HPDE6-E6E7 (cell line): Measurements from ENCODE around the gene ADD1.
"Not testable (repeated sequence)": the region's sequence is repeated elsewhere in the genome, so short reads cannot be mapped to it uniquely, and the experiment has no call there.

Experiments used
- DNase-seq: peaks from one replicate; pipeline ENCODE4 v3.0.0; 2011; ENCODE audit warnings: missing footprints; ENCODE audit errors: extremely low spot score

The ADD1 gene

DNA sequence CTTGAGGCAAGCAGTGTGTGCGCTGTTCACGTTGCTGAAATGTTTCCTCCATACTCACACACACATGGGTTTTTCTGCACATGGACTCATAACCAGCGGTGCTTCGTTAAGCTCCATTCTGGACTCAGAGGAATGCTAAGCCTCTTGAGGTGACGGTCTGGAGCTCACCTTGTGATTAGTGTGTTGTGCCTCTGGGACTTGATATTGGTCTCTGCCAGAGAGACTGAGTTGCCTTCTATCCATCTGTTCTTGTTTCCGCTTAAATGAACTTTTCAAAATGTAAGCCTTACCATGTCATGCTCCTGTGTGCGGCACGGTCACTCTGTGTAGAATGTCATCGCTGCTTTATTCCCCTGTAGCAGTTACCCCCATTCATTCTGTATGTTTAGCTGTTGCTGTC, 42.5 kb downstream of the ADD1 start:
- DNase-seq = no peak

DNA sequence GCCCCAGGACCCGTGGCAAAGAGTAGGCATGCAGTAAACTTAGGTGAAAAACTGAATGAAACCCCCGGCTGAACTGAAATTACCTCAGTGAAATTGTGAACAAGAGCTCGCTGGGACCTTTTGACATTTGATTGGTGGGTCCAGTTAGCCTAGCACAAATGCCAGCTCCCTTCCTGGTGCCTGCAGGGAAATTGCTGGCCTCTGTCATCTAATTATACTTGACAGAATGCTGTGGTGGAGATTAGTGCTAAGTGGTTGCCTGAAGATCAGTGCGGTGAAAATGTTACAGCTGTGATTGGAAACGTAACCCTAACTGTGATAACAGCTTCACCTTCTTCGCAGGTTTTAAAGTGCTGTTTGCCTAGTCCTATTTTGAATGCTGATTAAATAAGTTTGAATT, 43.0 kb downstream of the ADD1 start:
- no peak for DNase-seq

DNA sequence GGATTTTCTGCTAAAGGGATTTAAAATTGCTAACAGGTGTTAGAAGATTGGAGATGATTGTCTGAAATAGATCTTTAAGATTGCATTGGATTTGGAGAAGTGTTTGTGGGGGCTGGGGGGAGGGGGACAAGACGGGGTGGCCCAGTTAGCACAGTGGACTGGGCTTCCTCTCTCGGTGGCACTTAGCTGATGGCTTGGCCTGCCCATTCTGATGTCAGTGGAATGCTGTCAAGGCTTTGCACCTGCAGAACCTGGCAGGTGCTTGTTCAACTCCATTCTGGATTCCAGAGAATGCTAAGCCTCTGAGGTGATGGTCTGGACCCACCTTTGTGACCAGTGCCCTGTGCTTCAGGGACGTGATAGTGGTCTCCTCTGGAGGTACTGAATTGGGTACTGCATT, 43.7 kb downstream of the ADD1 start:
- no peak for DNase-seq

DNA sequence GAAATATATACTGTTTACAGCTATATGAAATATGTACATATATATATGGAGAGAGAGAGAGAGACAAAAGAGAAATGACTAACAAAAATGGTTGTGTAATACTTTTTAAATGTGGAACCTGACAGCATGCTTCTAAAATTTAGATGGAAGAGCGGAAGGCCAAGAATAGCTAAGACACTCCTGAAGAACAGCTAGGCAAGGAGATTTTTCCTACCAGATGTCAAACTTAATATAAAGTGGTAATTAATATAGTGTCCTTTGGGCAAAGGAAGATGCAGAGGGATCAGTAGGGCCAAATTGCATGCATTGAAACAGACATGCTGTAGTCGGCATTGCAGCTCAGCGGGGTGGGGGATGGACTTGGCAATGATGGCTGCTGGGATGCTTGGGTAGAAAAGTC, 45.2 kb downstream of the ADD1 start:
- DNase-seq = no peak

- DNase-seq = peak; percentile 14
These were observed 47.6 kb downstream of the ADD1 start for GRCh38 chr4:2891294-2891693.

- DNase-seq = no peak
These were observed 50.1 kb downstream of the ADD1 start for GRCh38 chr4:2893772-2894171.

DNA sequence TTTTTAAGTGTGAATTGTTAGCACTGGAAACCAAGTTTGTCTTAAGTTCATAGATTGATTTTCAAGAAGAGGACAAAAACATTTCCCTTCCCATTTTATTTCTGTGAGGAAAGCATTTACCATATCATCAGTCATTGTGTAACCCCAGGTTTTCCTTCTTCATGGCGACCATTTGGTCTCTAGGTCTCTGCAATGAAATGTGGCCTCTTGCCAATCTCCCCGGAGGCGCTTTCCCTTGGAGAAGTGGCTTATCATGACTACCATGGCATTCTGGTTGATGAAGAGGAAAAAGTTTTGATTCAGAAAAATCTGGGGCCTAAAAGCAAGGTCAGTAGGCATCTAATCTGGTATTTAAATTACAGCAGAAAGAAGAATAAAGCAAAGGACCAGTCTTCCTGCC, 54.4 kb downstream of the ADD1 start:
- no peak for DNase-seq

DNA sequence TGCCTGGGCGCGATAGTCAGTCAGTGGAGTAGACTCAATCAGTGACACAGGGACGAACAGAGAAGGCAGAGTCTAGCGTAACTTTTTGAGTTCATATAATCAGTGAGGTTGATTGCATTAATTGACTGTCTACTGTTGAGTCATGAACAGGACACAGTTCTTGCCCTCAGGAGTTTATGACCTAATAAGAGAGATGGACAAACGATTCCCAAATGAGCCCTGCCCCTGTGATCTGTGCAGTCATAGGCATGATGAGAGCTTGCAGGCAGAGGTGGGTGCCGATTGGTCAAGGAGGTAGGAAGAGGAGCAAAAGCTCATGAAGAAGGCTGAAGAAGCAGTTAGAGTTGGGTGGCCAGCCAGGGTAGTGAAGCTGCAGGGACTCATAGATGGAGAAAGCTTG, 57.1 kb downstream of the ADD1 start:
- DNase-seq = no peak

GRCh38 chr4:2901186-2901585, 57.5 kb downstream of the ADD1 start:
- DNase-seq = no peak

GRCh38 chr4:2902126-2902525, 58.5 kb downstream of the ADD1 start:
- no peak for DNase-seq

DNA sequence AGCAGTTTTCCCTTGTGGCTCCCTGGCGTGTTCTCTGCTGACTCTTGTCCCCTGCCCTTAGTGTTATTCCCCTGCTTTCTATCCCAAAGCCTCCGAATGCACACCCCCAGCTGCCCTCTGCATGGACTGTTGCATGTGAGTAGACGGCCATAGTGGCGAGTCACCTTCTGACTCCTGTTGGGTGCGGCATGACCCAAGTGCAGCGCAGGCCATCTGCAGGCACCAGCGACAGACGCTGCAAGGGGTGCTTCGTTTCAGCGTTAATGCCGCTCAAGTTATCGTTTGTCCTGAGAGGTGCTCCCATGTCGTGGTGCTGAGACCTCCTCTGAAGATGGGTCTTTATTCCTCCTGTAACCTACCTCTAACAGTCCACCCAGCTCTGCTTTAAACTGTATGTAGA, 61.9 kb downstream of the ADD1 start:
- DNase-seq = no peak

DNA sequence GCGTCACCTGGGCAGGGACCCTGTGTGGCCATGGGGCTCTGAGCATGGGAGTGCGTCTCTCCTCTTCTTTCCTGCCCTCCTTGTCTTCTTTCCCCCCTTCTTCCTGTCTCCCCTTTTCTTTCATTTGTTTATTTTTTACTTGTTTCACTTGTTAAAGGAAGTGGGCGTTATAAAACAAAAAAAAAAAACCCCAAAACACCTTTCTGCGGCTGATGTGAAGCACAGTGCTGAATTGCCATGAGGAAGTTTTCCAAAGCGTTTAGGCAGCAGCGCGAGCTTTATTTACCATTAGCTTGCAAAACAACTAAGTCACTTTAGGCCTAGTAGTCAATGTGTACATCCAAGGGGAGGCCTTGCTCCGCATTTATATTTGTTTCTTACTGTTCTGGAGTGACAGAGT, 62.6 kb downstream of the ADD1 start:
- DNase-seq = no peak

GRCh38 chr4:2907226-2907625, 63.6 kb downstream of the ADD1 start:
- no peak for DNase-seq

DNA sequence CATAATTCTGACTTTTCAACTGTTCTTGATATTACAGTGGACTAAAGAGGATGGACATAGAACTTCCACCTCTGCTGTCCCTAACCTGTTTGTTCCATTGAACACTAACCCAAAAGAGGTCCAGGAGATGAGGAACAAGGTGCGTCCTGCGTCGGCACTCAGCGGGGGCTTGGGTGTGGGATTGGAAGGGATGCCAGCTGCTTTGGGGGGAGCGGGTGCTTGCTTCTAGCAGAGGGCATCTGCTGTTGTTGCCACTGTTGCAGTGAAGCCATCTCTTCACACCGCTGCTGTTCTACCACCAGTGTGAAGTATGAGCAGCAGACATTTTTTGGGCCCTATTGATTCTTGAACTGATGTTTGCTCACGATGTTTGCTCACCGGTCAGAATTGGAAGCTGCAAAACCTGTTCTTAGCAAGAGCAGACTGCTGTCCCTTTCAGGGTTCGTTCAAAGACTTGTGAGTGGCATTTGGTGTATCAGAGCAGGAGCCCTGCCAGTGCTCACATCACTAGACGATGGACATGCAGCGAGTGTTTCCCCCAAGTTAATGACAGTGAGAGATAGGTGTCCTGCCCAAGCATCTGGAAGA, 64.2 kb downstream of the ADD1 start:
- no peak for DNase-seq

DNA sequence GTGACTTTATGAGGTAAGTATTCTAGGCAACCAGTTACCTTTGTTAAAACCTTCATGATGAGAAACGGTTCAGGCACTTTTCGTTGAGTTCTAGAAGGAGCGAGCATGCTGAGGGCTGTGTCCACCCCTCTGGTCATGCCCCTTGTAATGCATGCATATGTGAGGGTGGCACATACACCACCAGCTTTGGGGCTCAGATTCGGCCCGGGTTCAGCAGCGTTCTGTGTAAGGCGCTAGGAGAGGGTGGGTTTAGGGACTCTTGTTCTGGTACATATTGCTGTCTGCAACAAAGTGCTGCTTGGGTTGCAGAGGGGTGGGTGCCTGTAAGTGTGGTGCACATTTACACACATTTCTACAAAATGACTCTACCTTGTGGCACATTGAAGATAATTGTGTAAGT, 65.0 kb downstream of the ADD1 start:
- DNase-seq = no peak

- no peak for DNase-seq
These were observed 65.9 kb downstream of the ADD1 start for GRCh38 chr4:2909583-2909982.

GRCh38 chr4:2910409-2910808, 66.8 kb downstream of the ADD1 start:
- DNase-seq = no peak

DNA sequence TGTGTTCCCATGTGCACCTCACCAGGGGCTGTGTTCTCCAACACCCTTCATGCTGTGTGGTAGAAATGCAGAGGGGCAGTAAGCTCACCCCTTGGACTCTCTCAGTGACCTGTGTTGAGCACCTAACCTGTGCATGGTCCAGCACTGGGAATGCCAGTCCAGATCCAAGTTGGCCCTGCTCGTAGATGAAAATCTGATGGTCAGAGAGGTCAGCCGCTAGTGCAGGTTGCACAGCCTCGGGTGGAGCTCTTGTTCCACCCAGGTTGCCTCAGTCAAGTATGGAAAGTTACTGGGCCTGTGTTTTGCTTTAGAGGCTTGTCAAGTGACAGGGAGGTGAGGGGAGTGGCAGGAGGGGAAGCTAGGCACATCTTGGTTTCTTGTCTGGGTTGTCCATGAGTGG, 68.2 kb downstream of the ADD1 start:
- DNase-seq = no peak

- DNase-seq = no peak
These were observed 69.5 kb downstream of the ADD1 start for GRCh38 chr4:2913168-2913567.

DNA sequence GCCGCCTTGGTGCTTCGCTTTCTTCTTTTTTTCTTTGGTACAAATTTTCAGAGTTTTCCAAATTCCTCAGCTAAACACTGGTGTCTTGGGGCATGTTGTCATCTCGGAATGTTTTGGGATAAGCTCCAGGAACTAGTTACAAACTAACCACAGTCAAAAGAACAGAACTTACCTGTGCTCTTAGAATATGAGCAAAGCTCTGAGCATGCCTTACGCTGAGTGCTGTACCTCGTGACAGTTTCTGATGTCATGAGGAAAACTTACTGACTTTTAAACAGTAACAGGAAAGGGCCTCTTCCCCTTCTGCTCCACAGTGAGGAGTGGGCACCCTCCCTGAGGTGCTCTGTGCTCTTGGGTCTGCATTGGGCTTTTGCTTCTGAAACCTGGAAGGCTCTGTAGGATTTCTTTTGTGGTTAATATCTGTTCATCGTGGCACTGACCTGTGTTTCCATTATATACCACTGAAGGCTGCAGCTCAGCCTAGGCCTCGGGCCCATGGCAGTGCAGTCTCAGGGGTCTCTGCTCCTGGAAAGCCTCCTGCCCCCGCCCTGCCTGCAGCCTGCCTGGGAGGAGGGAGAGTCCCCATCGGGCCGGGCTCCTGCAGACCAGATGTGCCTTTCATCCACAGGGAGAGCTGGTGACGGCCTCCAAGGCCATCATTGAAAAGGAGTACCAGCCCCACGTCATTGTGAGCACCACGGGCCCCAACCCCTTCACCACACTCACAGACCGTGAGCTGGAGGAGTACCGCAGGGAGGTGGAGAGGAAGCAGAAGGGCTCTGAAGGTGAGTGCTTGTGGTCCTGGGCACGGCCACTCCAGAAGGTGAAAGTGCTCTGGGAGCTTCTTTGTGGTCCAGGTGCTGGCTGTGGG, 70.8 kb downstream of the ADD1 start:
- no peak for DNase-seq

DNA sequence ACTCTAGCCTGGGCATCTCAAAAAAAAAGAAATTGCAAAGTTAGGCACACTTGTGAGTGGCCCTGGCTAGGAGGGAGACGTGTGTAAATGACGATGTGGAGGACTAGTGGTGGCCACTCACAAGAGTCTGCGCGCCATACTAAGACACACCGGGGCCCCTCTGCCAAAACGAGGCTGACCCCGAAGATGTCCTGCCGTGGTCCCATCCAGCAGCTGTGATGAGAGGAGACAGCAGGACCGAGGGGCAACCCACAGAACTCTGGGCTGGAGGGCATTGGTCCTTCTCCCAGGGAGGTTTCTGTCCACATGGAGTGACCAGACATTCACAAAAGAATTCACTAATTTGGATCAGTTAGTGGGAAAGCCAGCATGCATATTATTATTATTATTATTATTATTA, 72.1 kb downstream of the ADD1 start:
- DNase-seq = no peak

DNA sequence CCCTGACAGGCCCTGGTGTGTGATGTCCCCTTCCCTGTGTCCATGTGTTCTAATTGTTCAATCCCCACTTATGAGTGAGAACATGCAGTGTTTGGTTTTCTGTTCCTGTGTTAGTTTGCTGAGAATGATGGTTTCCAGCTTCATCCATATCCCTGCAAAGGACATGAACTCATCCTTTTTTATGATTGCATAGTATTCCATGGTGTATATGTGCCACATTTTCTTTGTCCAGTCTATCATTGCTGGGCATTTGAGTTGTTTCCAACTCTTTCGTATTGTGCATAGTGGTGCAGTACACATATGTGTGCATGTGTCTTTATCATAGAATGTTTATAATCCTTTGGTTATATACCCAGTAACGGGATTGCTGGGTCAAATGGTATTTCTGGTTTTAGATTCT, 73.1 kb downstream of the ADD1 start:
- DNase-seq = not testable (repeated sequence)

DNA sequence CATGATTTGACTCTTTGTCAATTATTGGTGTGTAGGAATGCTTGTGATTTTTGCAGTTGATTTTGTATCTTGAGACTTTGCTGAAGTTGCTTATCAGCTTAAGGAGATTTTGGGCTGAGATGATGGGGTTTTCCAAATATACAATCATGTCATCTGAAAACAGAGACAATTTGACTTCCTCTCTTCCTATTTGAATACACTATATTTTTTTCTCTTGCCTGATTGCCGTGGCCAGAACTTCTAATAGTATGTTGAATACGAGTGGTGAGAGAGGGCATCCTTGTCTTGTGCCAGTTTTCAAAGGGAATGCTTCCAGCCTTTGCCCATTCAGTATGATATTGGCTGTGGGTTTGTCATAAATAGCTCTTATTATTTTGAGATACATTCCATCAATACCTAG, 74.7 kb downstream of the ADD1 start:
- not testable (repeated sequence) for DNase-seq

- DNase-seq = not testable (repeated sequence)
These were observed 75.1 kb downstream of the ADD1 start for GRCh38 chr4:2918714-2919113.
